ENCODE results near the gene VMP1.
A peak's percentile ranks its signal among the peaks of the same experiment; 100 is the strongest.
"Not testable (repeated sequence)": the region's sequence is repeated elsewhere in the genome, so short reads cannot be mapped to it uniquely, and the experiment has no call there.

VMP1 gene

DNA sequence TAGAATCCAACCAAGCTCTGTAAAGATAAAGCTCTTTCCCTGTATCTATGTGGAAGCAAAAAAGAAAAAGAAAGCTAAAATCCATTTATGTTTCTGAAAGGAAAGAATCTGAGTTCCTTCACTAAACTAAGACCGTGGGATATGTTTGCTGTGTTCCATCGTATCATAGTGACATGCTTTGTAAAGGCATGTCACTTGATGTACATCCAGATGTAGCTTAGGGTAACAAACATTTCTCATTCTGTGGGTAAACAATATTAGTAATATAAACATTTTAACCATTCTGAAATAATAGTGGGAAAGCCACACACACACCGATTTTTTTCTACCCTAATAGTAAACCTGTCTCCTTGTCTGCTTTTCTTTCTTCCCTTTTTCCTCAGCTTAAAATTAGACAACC, 107.2 kb downstream of the VMP1 start:
- DNase-seq, result no peak

- DNase-seq, result no peak
Observed at GRCh38 chr17:59815965-59816364, 108.5 kb downstream of the VMP1 start.

GRCh38 chr17:59825533-59826322, 118.3 kb downstream of the VMP1 start:
- peak; percentile 47 for DNase-seq

DNA sequence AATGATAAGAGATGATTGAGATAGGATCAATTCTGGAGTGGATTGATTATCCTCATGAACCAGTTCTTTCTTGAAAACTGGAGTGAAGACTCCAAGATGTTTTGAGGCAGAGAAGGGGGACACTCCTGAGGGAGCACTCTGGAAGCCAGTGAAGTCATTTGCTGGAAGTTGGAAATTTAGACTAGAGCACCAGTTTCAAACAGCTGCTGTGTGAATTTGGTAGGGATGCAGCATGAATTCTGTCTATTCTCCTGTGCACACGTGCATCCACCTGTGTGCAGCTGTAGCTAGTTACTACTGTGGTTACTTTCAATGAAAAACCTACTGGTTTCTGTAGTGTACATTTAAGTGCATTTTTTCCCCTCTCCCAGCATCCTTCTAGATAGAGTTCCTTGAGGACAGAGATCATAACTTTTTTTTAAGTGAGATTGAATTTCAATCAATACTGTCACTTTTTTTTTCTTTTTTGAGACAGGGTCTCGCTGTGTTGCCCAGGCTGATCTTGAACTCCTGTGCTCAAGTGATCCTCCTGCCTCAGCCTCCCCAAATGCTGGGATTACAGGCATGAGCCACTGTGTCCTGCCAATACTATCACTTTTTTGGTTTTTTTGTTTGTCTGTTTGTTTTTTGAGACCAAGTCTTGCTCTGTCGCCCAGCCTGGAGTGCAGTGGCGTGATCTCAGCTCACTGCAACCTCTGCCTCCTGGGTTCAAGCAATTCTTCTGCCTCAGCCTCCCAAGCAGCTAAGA, 119.4 kb downstream of the VMP1 start:
- DNase-seq, result no peak

DNA sequence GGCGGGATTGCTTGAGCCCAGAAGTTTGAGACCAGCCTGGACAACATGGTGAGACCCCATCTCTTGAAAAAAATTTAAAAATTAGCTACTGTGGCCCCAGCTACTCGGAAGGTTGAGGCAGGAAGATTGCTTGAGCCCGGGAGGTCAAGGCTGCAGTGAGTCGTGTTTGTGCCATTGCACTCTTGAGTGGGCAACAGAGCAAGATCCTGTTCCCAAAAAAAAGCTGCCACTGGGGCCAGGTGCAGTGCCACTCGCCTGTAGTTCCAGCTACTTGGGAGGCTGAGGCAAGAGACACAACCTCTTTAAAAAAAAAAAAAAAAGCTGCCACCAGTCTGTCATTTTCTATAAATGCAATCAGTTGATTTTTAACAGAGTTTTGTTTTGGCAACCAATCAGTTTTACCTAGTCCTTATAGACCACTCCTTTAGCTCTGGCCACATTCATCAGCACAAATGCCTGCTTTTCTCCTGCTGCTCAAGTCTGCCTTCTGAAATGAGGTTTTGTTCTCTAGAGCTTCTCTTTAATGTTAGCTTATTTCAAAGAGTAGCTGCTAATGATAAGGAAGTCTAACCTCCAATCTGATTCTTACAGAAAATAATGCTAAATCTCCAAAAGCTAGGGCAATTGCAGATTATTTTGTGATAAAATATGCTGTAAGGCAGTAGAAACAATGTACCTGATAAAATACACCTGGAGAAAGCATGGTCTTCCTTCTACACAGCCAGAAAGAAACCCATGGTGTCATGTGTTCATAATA, 120.4 kb downstream of the VMP1 start:
- no peak for DNase-seq

GRCh38 chr17:59828478-59828760, 121.0 kb downstream of the VMP1 start:
- no peak for DNase-seq

DNA sequence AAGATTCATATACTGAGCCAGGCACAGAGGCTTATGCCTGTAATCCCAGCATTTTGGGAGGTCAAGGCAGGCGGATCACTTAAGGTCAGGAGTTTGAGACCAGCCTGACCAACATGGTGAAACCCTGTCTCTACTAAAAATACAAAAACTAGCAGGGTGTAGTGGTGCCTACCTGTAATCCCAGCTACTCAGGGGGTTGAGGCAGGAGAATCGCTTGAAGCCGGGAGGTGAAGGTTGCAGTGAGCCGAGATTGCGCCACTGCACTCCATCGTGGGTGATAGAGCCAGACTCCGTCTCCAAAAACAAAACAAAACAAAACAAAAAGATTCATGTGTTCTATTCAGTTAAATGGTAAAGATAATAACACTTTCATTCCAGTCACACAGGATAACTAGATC, 121.4 kb downstream of the VMP1 start:
- not testable (repeated sequence) for DNase-seq

GRCh38 chr17:59829217-59830006, 122.0 kb downstream of the VMP1 start:
- DNase-seq, result no peak

GRCh38 chr17:59830007-59830630, 122.7 kb downstream of the VMP1 start:
- no peak for DNase-seq

DNA sequence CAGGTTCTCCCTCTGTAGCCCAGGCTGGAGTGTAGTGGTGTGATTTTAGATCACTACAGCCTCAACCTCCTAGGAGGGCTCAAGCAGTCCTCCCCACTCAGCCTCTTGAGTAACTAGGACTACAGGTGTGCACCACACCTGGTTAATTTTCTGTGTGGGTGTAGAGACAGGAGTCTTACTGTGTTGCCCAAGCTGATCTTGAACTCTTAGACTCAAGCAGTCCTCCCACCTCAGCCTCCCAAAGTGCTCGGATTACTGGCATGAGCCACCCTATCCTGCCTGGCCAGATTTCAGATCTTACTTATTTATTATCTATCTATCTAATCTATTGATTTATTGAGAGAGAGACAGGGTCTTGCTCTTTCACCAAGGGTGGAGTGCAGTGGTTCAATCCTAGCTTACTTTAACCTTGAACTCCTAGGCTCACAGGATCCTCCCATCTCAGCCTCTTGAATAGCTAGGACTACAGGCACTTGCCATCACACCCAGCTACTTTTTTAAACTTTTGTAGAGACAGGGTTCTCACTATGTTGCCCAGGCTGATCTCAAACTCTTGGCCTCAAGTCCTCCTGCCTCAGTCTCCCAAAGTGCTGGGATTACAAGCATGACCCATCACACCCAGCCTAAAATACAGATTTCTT, 123.5 kb downstream of the VMP1 start:
- DNase-seq, result no peak

- DNase-seq, result no peak
Observed at GRCh38 chr17:59832883-59833379, 125.5 kb downstream of the VMP1 start.

DNA sequence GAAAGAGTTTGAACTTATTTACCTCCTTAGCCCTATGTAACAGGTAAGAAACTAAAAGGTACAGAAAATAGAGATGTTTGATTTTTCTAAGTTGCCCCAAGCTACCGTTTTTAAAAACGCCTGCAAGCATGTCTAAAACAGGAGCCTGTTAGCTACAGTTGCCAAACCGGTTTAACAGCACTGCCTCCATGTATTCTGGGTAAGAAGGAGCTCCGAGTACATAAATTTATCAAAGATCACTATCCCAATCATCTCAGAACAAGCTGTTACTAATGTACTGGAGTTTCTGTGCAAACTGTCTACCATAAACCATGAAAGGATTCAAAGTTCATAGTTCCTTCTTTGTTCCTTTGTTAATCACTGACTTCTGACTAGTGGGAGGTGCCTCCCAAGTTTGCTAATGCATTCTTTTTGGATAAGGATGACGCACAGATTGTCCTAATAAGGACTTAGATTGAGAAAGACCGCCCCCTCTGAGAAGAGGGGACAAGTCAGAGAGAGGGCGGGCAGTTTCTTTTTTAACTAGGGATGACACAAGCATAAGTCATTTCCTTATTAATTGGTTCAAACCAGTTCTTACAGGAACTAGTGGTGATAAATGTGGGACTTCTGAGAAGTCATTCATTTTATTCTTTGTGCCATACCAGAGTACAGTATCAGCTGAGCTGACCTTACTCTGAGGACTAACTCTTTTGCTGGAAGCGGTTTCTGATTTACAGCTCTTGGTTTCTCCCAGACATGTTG, 130.0 kb downstream of the VMP1 start:
- no peak for DNase-seq

DNA sequence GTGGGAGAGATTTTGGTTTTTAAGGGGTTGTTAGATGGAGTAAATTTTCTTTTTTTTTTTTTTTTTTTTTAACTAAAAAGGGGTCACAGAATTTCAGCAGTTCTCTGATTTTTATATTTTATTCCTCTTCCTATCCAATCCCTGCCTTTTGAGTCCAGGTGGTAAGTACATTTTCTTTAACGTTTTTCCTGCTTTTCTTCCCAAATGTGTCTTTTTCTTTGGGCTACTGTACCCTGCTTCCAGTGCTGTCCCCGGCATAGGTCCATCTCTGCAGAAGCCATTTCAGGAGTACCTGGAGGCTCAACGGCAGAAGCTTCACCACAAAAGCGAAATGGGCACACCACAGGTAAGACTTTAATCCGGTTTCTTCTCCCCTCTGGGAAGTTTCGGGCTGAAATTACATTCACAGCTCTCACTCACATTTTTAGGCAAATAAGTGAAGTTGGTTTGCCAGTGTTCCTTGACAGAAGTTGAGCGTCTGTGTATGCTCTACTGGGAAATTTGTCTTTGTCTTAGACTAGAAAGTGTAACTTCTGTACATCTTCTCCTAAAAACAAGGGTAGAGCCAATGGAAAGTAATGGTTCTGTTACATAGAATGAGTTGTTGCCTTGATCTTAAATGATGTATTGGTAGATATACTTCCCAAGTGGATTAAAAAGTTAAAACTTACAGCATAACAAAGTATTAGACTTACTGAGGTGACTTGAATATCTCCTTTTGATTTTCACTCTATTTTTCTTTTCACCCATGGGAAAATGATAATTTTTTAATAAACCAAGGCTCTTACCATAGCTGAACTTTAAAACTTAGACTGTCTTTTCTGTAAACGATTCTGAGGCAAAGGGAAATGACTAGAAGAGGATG, 130.8 kb downstream of the VMP1 start:
- DNase-seq, result peak; percentile 65

- DNase-seq, result no peak
Observed at GRCh38 chr17:59839651-59840328, 132.3 kb downstream of the VMP1 start.

- DNase-seq, result no peak
Observed at GRCh38 chr17:59840329-59841090, 133.1 kb downstream of the VMP1 start.

DNA sequence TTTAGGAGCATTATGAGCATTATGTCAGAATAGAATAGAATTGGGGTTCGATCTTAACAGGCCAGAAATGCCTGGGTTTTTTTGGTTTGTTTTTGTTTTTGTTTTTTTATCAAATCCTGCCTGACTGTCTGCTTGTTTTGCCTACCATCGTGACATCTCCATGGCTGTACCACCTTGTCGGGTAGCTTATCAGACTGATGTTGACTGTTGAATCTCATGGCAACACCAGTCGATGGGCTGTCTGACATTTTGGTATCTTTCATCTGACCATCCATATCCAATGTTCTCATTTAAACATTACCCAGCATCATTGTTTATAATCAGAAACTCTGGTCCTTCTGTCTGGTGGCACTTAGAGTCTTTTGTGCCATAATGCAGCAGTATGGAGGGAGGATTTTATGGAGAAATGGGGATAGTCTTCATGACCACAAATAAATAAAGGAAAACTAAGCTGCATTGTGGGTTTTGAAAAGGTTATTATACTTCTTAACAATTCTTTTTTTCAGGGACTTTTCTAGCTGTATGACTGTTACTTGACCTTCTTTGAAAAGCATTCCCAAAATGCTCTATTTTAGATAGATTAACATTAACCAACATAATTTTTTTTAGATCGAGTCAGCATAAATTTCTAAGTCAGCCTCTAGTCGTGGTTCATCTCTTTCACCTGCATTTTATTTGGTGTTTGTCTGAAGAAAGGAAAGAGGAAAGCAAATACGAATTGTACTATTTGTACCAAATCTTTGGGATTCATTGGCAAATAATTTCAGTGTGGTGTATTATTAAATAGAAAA, 133.8 kb downstream of the VMP1 start:
- not testable (repeated sequence) for DNase-seq

GRCh38 chr17:59841882-59842263, 134.4 kb downstream of the VMP1 start:
- DNase-seq, result not testable (repeated sequence)
